Stomach smooth muscle (tissue), 2 donors: ENCODE data around the gene HSDL1.

Experiments
- H3K27ac ChIP-seq: one replicate; pipeline ENCODE4 v1.7.0; 2013; ENCODE audit warnings: mild to moderate bottlenecking, low read length, inconsistent platforms
- H3K27me3 ChIP-seq, 2 donors: one replicate each; pipeline ENCODE4 v1.7.0; 2013; ENCODE audit warnings: low read length in 2 of 2; ENCODE audit not compliant: insufficient read depth in 2 of 2, control insufficient read depth in 1 of 2
- H3K36me3 ChIP-seq, 2 donors: one replicate each; pipeline ENCODE4 v1.7.0; 2013; ENCODE audit warnings: low read length in 2 of 2; ENCODE audit not compliant: control insufficient read depth in 2 of 2, insufficient read depth in 2 of 2
- H3K4me1 ChIP-seq: one replicate; pipeline ENCODE4 v1.7.0; 2013; ENCODE audit warnings: low read length; ENCODE audit not compliant: control insufficient read depth, insufficient read depth
- H3K4me3 ChIP-seq, 2 donors: one replicate each; pipeline ENCODE4 v1.7.0; 2013; ENCODE audit warnings: low read length in 2 of 2
- H3K9ac ChIP-seq, 2 donors: one replicate each; pipeline ENCODE4 v1.7.0; 2013; ENCODE audit warnings: low read length in 2 of 2, mild to moderate bottlenecking in 1 of 2
- H3K9me3 ChIP-seq, 2 donors: one replicate each; pipeline ENCODE4 v1.7.0; 2013; ENCODE audit warnings: low read length in 2 of 2; ENCODE audit not compliant: control insufficient read depth in 2 of 2
- donor health status: healthy.
- donor health status: Pancreatic carcinoma.

Gene HSDL1

GRCh38 chr16:84105301-84105815 lies 39.6 kb downstream of the HSDL1 start:
- Histone ChIP-seq H3K4me1 (peaks cover 17% of the 10 kb centered on the region), H3K36me3 (peaks cover 4 to 17% of the 10 kb centered on the region in 2 donors), H3K27ac (no peak overlapping the region), H3K4me3 (no peak overlapping the region), H3K9me3 (no peaks in the 10 kb centered on the region), H3K27me3 (no peaks in the 10 kb centered on the region), H3K9ac (no peak overlapping the region)

GRCh38 chr16:84104231-84104630 lies 40.7 kb downstream of the HSDL1 start:
- H3K4me1 ChIP-seq = peaks cover 7% of the 10 kb centered on the region
- no peak overlapping the region for H3K4me3 ChIP-seq
- peaks cover 4 to 19% of the 10 kb centered on the region in 2 donors for H3K36me3 ChIP-seq
- no peaks in the 10 kb centered on the region for H3K27me3 ChIP-seq
- H3K9ac ChIP-seq = no peak overlapping the region
- no peaks in the 10 kb centered on the region for H3K9me3 ChIP-seq
- H3K27ac ChIP-seq = no peak overlapping the region

GRCh38 chr16:84103678-84104077 lies 41.3 kb downstream of the HSDL1 start:
- Histone ChIP-seq H3K9me3 (no peaks in the 10 kb centered on the region), H3K4me1 (peaks cover 5% of the 10 kb centered on the region), H3K36me3 (peaks cover 4 to 19% of the 10 kb centered on the region in 2 donors), H3K4me3 (no peak overlapping the region), H3K27me3 (no peaks in the 10 kb centered on the region), H3K27ac (no peak overlapping the region), H3K9ac (no peak overlapping the region)

DNA sequence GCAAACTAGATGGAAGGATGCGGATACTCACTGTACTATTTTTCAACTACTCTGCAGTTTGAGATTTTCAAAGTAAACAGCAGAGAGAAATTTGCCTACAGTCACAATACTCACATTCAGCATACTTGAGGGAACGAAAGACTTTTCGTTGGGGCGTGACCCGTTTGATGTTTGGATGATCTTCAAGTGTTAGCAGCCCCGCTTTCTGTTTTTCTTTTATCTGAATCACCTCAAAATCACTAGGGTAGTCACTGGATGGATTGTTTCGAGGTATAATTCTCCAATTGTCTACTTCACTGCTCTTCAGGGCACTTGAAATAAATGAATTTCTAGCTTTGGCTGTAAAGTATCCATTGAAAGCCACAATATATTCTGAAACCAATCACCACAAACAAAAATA lies 46.0 kb downstream of the HSDL1 start:
- Histone ChIP-seq H3K27ac (no peak overlapping the region), H3K27me3 (no peaks in the 10 kb centered on the region), H3K9me3 (no peaks in the 10 kb centered on the region), H3K4me3 (no peak overlapping the region), H3K9ac (no peak overlapping the region), H3K36me3 (peaks cover 33 to 34% of the 10 kb centered on the region in 2 donors), H3K4me1 (no peaks in the 10 kb centered on the region)

- no peak overlapping the region for H3K27ac ChIP-seq
- peaks cover 49 to 54% of the 10 kb centered on the region in 2 donors for H3K36me3 ChIP-seq
- H3K4me3 ChIP-seq = no peak overlapping the region
- no peaks in the 10 kb centered on the region for H3K9me3 ChIP-seq
- H3K27me3 ChIP-seq = no peaks in the 10 kb centered on the region
- no peak overlapping the region for H3K9ac ChIP-seq
- H3K4me1 ChIP-seq = no peaks in the 10 kb centered on the region
These were observed 48.5 kb downstream of the HSDL1 start for GRCh38 chr16:84096447-84097005.

- Histone ChIP-seq H3K4me3 (no peak overlapping the region), H3K4me1 (no peaks in the 10 kb centered on the region), H3K27me3 (no peaks in the 10 kb centered on the region), H3K9me3 (no peaks in the 10 kb centered on the region), H3K36me3 (peaks cover 54 to 61% of the 10 kb centered on the region in 2 donors), H3K9ac (no peak overlapping the region), H3K27ac (no peak overlapping the region)
These were observed 49.5 kb downstream of the HSDL1 start for GRCh38 chr16:84095466-84095865.

- Histone ChIP-seq H3K4me3 (no peak overlapping the region), H3K9ac (no peak overlapping the region), H3K4me1 (no peaks in the 10 kb centered on the region), H3K9me3 (no peaks in the 10 kb centered on the region), H3K27ac (no peak overlapping the region), H3K27me3 (no peaks in the 10 kb centered on the region), H3K36me3 (peaks cover 64 to 76% of the 10 kb centered on the region in 2 donors)
These were observed 51.1 kb downstream of the HSDL1 start for GRCh38 chr16:84093879-84094270.

DNA sequence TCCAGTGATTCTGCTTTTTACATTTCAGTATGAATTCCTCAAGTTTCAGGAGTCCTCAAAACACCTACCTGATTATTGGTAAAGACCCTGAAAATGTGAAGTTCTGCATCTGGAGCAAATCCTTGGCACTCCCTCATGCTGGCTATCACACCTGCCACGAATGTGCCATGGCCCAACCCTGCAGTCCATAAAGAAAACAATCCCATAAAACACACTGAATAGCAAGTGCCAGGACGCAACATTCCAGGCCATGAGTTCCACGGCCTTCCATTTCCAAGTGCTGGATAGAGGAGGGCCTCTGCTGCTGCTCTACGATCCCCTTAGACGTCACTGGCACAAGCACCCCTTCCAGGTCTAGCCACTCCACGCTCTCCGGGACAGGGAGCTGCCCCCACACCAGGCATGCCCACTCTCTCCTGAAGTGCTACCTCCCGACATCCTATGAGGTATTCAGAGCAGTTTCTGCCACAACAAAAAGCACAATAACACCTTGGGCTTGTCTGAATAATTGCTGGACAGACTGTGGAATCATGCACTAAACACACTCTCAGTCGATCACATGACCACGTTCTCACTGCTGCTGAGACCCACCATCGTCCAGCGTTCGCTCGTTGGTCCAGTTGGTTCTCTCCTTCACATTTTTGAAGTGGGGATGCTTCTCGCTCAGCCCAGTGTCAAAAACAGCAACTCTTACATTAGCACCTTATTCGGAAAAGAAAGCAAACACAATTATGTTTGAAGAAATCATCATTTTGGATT lies 51.7 kb downstream of the HSDL1 start:
- H3K4me1 ChIP-seq = no peaks in the 10 kb centered on the region
- no peak overlapping the region for H3K27ac ChIP-seq
- H3K4me3 ChIP-seq = no peak overlapping the region
- no peak overlapping the region for H3K9ac ChIP-seq
- no peaks in the 10 kb centered on the region for H3K27me3 ChIP-seq
- peaks cover 70 to 82% of the 10 kb centered on the region in 2 donors for H3K36me3 ChIP-seq
- H3K9me3 ChIP-seq = no peaks in the 10 kb centered on the region

GRCh38 chr16:84091460-84091859 lies 53.5 kb downstream of the HSDL1 start:
- Histone ChIP-seq H3K36me3 (peaks cover 77 to 89% of the 10 kb centered on the region in 2 donors), H3K9ac (no peak overlapping the region), H3K4me3 (no peak overlapping the region), H3K9me3 (no peaks in the 10 kb centered on the region), H3K27ac (no peak overlapping the region), H3K27me3 (no peaks in the 10 kb centered on the region), H3K4me1 (no peaks in the 10 kb centered on the region)

GRCh38 chr16:84090211-84090610 lies 54.8 kb downstream of the HSDL1 start:
- Histone ChIP-seq H3K9ac (no peak overlapping the region), H3K4me1 (no peaks in the 10 kb centered on the region), H3K4me3 (no peak overlapping the region), H3K27ac (no peak overlapping the region), H3K27me3 (no peaks in the 10 kb centered on the region), H3K36me3 (peaks cover 79 to 88% of the 10 kb centered on the region in 2 donors), H3K9me3 (no peaks in the 10 kb centered on the region)
